Glutamatergic neuron (in vitro differentiated cells): Measurements from ENCODE around the gene ATG14. TPM values are rescaled to one million over a fixed set of nuclear protein-coding genes. Genes with fewer than 3 reads are reported as not detected.
A peak's percentile ranks its signal among the peaks of the same experiment; 100 is the strongest.

ENCODE experiments used
- DNase-seq: peaks from one replicate; pipeline ENCODE4 v3.0.0; 2022
- H3K27ac Mint-ChIP-seq: one replicate; pipeline ENCODE4 v1.8.0; 2020; ENCODE audit warnings: mild to moderate bottlenecking, mixed read lengths, inconsistent platforms; ENCODE audit not compliant: unreplicated experiment
- H3K27me3 Mint-ChIP-seq: one replicate; pipeline ENCODE4 v1.8.0; 2020; ENCODE audit warnings: mild to moderate bottlenecking, moderate library complexity, mixed read lengths, inconsistent platforms; ENCODE audit not compliant: unreplicated experiment
- H3K36me3 Mint-ChIP-seq: one replicate; pipeline ENCODE4 v1.8.0; 2020; ENCODE audit warnings: mild to moderate bottlenecking, mixed read lengths, inconsistent platforms; ENCODE audit not compliant: unreplicated experiment
- H3K4me1 Mint-ChIP-seq: one replicate; pipeline ENCODE4 v1.8.0; 2020; ENCODE audit warnings: mild to moderate bottlenecking, low read depth, mixed read lengths, inconsistent platforms; ENCODE audit not compliant: unreplicated experiment
- H3K4me3 Mint-ChIP-seq: one replicate; pipeline ENCODE4 v1.8.0; 2020; ENCODE audit warnings: mild to moderate bottlenecking, mixed read lengths, inconsistent platforms; ENCODE audit not compliant: unreplicated experiment
- H3K9me3 Mint-ChIP-seq: one replicate; pipeline ENCODE4 v1.8.0; 2020; ENCODE audit warnings: mild to moderate bottlenecking, moderate library complexity, mixed read lengths, inconsistent platforms; ENCODE audit not compliant: unreplicated experiment
- CTCF ChIP-seq: fragments of 200-600 bp; sonication (generic); IDR thresholded peaks from one replicate; pipeline ENCODE4 v1.5.0; 2021; ENCODE audit not compliant: partially characterized antibody, unreplicated experiment
- total RNA-seq: library from RNA; stranded (reverse); fragmentation: NEBNext Ultra II Directional; extraction: Animal tissue kit (Norgen Biotek cat#: 25700); gene quantifications from one replicate; pipeline ENCODE4 v1.2.1, GENCODE V29; 2021; ENCODE audit not compliant: unreplicated experiment

Gene ATG14
- total RNA-seq, 1 donor from 2014 or later = 13.5 TPM

GRCh38 chr14:55417955-55418354, 6.3 kb upstream of the ATG14 start:
- no peak for TF ChIP-seq CTCF
- no peaks in the 10 kb centered on the region for H3K9me3 Mint-ChIP-seq
- DNase-seq = no peak
- H3K4me3 Mint-ChIP-seq = no peak overlapping the region
- no peak overlapping the region for H3K27ac Mint-ChIP-seq
- H3K27me3 Mint-ChIP-seq = no peaks in the 10 kb centered on the region
- H3K36me3 Mint-ChIP-seq = no peaks in the 10 kb centered on the region
- H3K4me1 Mint-ChIP-seq = no peaks in the 10 kb centered on the region

GRCh38 chr14:55416866-55417265, 5.2 kb upstream of the ATG14 start:
- Mint-ChIP-seq H3K27ac (no peak overlapping the region), H3K27me3 (no peaks in the 10 kb centered on the region), H3K4me3 (no peak overlapping the region), H3K9me3 (no peaks in the 10 kb centered on the region), H3K36me3 (no peaks in the 10 kb centered on the region), H3K4me1 (no peaks in the 10 kb centered on the region)
- DNase-seq = peak; percentile 70
- TF ChIP-seq CTCF = peak; percentile 70

- H3K27ac Mint-ChIP-seq = no peak overlapping the region
- no peak overlapping the region for H3K4me3 Mint-ChIP-seq
- no peak for TF ChIP-seq CTCF
- H3K36me3 Mint-ChIP-seq = no peaks in the 10 kb centered on the region
- peaks cover 4% of the 10 kb centered on the region for H3K4me1 Mint-ChIP-seq
- no peak for DNase-seq
- H3K27me3 Mint-ChIP-seq = no peaks in the 10 kb centered on the region
- no peaks in the 10 kb centered on the region for H3K9me3 Mint-ChIP-seq
Observed at GRCh38 chr14:55414551-55414950, 2.9 kb upstream of the ATG14 start.

GRCh38 chr14:55412676-55413075, 1.0 kb upstream of the ATG14 start:
- Mint-ChIP-seq H3K27me3 (no peaks in the 10 kb centered on the region), H3K4me3 (no peak overlapping the region), H3K9me3 (no peaks in the 10 kb centered on the region), H3K4me1 (peaks cover 4% of the 10 kb centered on the region), H3K36me3 (no peaks in the 10 kb centered on the region), H3K27ac (no peak overlapping the region)
- DNase-seq = no peak
- no peak for TF ChIP-seq CTCF

- Mint-ChIP-seq H3K9me3 (no peaks in the 10 kb centered on the region), H3K27ac (peak overlapping the region; percentile 95), H3K36me3 (no peaks in the 10 kb centered on the region), H3K27me3 (no peaks in the 10 kb centered on the region), H3K4me3 (peak overlapping the region; percentile 97), H3K4me1 (peaks cover 4% of the 10 kb centered on the region)
- no peak for DNase-seq
- no peak for TF ChIP-seq CTCF
Observed at GRCh38 chr14:55410876-55411275, 754 bp downstream of the ATG14 start.
